GM10847 (cell line): ENCODE data around the gene NEUROG3.

Experiments used
- POLR2A ChIP-seq: IDR thresholded peaks from 2 replicates; pipeline ENCODE4 v1.6.1; 2011; ENCODE audit not compliant: insufficient read length; ENCODE audit errors: extremely low read depth

The NEUROG3 gene

GRCh38 chr10:69573056-69573806, at the start of gene NEUROG3:
NEUROG3 (minus strand) TSS chr10:69573422; CDS start chr10:69573043, 379 bp downstream.
- TF ChIP-seq POLR2A, result no peak

GRCh38 chr10:69620625-69621024, 47.4 kb upstream of the NEUROG3 start:
- TF ChIP-seq POLR2A, result no peak

GRCh38 chr10:69619626-69620025, 46.4 kb upstream of the NEUROG3 start:
- no peak for TF ChIP-seq POLR2A

GRCh38 chr10:69618746-69619145, 45.5 kb upstream of the NEUROG3 start:
- TF ChIP-seq POLR2A, result no peak

GRCh38 chr10:69616358-69616757, 43.1 kb upstream of the NEUROG3 start:
- no peak for TF ChIP-seq POLR2A

DNA sequence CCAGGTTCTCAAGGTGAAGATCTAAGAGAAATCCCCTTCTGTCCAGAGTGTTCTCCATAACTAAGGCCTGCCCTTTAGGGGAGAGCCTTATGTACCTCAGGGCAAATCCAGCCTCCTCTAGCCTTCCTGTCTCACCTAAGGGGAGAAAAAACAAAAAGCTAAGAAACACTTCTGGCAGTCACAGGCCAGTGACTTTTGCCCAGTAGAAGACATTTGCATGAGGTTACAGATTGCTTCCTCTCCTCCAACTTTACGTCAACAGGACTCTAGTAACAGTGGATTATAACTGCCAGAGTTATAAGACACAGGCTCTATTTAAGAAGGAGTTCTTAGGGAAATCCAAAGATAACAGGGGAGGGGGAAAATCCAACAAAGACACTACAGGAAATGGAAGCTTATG, 40.9 kb upstream of the NEUROG3 start:
- TF ChIP-seq POLR2A, result no peak

GRCh38 chr10:69612760-69613159, 39.5 kb upstream of the NEUROG3 start:
- no peak for TF ChIP-seq POLR2A

DNA sequence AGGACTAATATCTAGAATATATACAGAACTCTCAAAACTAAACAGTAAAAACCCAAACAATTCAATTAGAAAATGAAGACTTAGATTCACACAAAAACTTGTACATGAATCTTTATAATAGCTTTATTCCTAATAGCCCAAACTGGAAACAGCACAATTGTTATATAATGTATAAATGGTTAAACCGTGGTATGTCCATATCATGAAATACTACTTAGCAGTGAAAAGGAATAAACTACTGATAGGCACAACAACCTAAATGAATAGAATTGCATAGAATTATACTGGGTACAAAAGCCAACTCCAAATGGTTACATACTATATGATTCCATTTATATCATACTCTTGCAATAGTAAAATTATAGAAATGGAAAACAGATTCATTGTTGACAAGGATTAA, 35.9 kb upstream of the NEUROG3 start:
- TF ChIP-seq POLR2A, result no peak

DNA sequence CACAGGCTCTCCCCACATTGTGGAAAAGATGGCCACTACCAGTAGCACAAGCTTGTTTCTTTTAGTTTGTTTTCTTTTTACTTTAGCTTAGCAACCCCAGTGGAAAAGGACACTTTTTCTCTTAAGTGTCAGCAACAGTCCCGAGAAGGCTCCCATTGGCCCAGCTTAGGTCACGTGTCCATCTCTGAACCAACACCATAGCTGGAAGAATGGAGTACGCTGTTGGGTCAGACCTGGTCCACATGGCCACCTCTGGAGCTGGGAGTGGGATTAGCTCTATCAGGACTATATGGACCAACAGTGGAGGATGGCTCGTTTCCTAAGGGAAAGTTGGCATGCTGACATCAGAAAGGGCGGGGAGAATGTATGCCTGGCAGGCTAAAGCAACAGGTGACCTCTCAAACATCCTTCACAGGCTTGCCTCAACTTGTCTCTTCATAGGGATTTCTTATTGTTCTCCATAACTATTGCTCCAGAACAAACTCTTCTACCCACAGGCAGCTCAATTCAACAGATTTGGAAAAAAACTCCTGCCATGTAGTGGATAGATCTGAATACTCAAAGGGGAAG, 27.6 kb upstream of the NEUROG3 start:
- no peak for TF ChIP-seq POLR2A

DNA sequence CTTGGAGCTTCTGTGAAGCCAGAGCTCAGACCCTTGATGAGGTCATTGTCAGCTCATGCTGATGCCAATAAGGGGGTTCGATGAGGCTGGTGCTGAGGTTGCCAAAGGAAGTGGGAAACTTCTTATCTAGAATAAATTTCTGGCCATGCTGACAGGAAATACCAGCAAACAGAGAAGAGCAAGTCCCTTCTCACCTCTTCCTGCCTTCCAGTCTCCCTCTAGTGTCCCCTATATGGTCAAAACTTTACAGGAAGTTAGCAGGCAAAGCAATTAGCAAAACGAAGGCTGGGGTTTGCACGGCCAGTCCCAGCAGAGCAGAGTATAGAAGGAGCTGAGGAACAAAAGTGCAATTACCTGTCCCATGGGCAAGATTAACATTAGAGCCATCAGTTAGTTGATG, 15.1 kb upstream of the NEUROG3 start:
- no peak for TF ChIP-seq POLR2A

DNA sequence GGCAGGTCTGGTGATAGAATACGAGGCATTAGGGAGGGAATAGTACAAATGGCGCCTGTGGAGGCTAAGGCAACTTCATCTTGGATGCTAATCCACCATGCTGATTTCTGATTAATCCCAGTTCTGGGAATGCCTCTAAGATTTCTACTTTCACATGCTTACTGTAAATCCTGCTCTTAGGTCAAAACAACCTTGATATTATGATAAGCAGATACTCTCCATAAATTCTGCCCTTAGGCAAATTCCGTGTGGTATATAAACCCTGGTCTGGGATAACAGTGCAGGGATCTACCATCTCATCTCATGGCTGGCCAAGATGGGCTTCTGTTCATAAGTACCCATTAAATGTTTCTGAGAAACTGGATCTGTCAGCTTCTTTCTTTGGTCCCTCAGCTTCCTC, 11.4 kb upstream of the NEUROG3 start:
- no peak for TF ChIP-seq POLR2A

- no peak for TF ChIP-seq POLR2A
Observed at GRCh38 chr10:69583106-69583505, 9.9 kb upstream of the NEUROG3 start.

GRCh38 chr10:69580435-69580834, 7.2 kb upstream of the NEUROG3 start:
- no peak for TF ChIP-seq POLR2A

- no peak for TF ChIP-seq POLR2A
Observed at GRCh38 chr10:69579464-69580060, 6.3 kb upstream of the NEUROG3 start.

DNA sequence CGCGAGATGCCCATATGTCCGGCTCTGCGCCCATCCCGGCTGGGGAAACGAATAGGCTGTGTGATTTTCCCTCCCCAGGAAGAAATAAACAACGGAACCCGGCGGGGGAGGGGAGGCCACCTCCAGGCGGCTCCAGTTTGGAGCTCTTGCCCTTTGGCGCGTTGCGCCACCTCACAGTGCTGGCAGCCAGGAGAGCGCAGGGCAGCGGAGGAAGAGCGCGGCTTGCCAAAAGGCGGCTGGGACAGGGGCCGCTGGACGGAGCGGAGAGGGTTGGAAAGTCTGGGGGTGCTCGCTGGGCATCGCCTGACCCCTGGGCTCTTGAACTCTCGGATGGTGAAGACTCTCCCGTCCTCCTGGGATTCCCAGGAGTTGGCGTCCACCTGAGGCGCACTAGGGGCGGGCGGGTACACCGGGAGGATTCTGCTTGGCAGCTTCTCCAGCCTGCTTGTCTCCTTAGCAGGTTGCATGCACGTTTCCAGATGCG, 5.3 kb upstream of the NEUROG3 start:
- TF ChIP-seq POLR2A, result no peak
